ENCODE results near the gene NCOR2. TPM values are rescaled to one million over a fixed set of nuclear protein-coding genes. Genes with fewer than 3 reads are reported as not detected.

The NCOR2 gene
- polyA plus RNA-seq, 1 donor (not counting 4 experiments of a cell fraction or from before 2014, with no cell fraction given) = 4.7 TPM

DNA sequence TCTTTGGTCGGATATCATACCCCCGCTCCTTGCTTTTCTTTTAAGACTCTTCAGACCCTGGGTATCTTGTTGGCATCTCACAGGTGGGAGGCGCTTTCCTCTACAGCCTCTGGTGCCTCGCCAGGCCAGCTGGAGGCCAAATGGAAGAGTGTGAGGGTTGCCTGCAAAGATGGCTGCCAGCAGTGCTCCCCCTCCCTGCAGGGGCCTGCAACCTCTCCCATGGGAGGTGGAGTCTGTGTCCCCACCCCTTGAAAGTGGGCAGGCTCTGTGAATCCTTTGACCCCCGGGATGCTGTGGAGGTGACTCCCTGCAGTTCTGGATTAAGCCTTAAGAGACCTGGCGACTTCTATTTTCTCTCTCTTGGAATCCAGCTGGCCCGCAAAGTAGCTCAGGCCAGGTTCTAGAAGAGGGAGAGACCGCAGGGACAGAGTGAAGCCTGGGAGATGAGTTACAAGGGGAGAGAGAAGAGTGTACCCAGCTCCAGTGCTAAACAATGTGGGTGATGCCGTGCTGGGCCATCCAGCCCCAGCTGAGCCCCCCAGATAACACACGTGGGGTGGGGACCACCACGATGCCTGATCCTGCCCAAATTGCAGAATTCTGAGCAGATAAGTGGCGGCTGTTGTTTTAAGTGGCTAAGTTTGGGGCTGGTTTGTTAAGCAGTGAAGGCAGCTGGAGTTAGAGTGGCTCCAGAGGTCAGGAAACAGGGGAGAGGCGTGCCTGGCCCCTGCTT lies 37.9 kb upstream of the NCOR2 start:
- no peak for DNase-seq (ENCODE audit: low read depth, low spot score)
- H3K4me2 ChIP-seq (ENCODE audit: control insufficient read depth, extremely low read depth, insufficient read depth, low read depth, low read length) = no peak overlapping the region
- no peaks in the 10 kb centered on the region for H4K20me1 ChIP-seq (ENCODE audit: control insufficient read depth, extremely low read depth, insufficient read depth, low read length)
- no peaks in the 10 kb centered on the region for H3K79me2 ChIP-seq (ENCODE audit: control insufficient read depth, insufficient read depth, low read length)
- TF ChIP-seq, protein P1, sequence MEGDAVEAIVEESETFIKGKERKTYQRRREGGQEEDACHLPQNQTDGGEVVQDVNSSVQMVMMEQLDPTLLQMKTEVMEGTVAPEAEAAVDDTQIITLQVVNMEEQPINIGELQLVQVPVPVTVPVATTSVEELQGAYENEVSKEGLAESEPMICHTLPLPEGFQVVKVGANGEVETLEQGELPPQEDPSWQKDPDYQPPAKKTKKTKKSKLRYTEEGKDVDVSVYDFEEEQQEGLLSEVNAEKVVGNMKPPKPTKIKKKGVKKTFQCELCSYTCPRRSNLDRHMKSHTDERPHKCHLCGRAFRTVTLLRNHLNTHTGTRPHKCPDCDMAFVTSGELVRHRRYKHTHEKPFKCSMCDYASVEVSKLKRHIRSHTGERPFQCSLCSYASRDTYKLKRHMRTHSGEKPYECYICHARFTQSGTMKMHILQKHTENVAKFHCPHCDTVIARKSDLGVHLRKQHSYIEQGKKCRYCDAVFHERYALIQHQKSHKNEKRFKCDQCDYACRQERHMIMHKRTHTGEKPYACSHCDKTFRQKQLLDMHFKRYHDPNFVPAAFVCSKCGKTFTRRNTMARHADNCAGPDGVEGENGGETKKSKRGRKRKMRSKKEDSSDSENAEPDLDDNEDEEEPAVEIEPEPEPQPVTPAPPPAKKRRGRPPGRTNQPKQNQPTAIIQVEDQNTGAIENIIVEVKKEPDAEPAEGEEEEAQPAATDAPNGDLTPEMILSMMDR (optimal IDR thresholded peaks at IDR 0.05 in 1 of 3, IDR thresholded peaks at IDR 0.05 in 1 of 3, conservative IDR thresholded peaks at IDR 0.05 in 1 of 3; ENCODE audit: extremely low read depth in 1 of 3, insufficient read depth in 2 of 3, low read length in 3 of 3) = no peak
- no peak for TF ChIP-seq EZH2 (IDR thresholded peaks at IDR 0.05; ENCODE audit: low read length)
- no peaks in the 10 kb centered on the region for H3K9me1 ChIP-seq (ENCODE audit: control insufficient read depth, extremely low read depth, insufficient read depth, low read length)
- no peaks in the 10 kb centered on the region for H3K36me3 ChIP-seq (ENCODE audit: control insufficient read depth in 2 of 2, extremely low read depth in 1 of 2, insufficient read depth in 2 of 2, low read length in 2 of 2)
- dilution Hi-C loops (cut with MboI; ENCODE audit: extremely low pct_ligation_motif_present, low sequenced_read_pairs) = no loop called here
- H2AFZ ChIP-seq (ENCODE audit: control insufficient read depth, low read length) = no peak overlapping the region
- peaks cover 26% of the 10 kb centered on the region for H3K4me1 ChIP-seq (ENCODE audit: control insufficient read depth, extremely low read depth, insufficient read depth, low read length)
- no peak for FAIRE-seq
- H3K4me3 ChIP-seq (ENCODE audit: control insufficient read depth in 2 of 3, extremely low read depth in 1 of 3, insufficient read depth in 2 of 3, low read depth in 1 of 3, low read length in 3 of 3) = no peak overlapping the region
- H3K9me3 ChIP-seq (ENCODE audit: control insufficient read depth, low read depth, low read length) = no peaks in the 10 kb centered on the region
- peaks cover 4% of the 10 kb centered on the region for H3K27me3 ChIP-seq (ENCODE audit: control insufficient read depth, extremely low read depth, insufficient read depth, low read length)
- no peak overlapping the region for H3K9ac ChIP-seq (ENCODE audit: control insufficient read depth, extremely low read depth, insufficient read depth, low read length)
- H3K27ac ChIP-seq (ENCODE audit: control insufficient read depth, insufficient read depth, low read length) = no peak overlapping the region

- FAIRE-seq (no peak), DNase-seq (ENCODE audit: low read depth, low spot score) (no peak)
- H3K4me2 ChIP-seq (ENCODE audit: control insufficient read depth, extremely low read depth, insufficient read depth, low read depth, low read length) = no peak overlapping the region
- H4K20me1 ChIP-seq (ENCODE audit: control insufficient read depth, extremely low read depth, insufficient read depth, low read length) = no peaks in the 10 kb centered on the region
- no peak overlapping the region for H3K27ac ChIP-seq (ENCODE audit: control insufficient read depth, insufficient read depth, low read length)
- no peak overlapping the region for H2AFZ ChIP-seq (ENCODE audit: control insufficient read depth, low read length)
- TF ChIP-seq, protein P1 (optimal IDR thresholded peaks at IDR 0.05 in 1 of 3, IDR thresholded peaks at IDR 0.05 in 1 of 3, conservative IDR thresholded peaks at IDR 0.05 in 1 of 3; ENCODE audit: extremely low read depth in 1 of 3, insufficient read depth in 2 of 3, low read length in 3 of 3) = no peak
- no peak for TF ChIP-seq EZH2 (IDR thresholded peaks at IDR 0.05; ENCODE audit: low read length)
- H3K4me1 ChIP-seq (ENCODE audit: control insufficient read depth, extremely low read depth, insufficient read depth, low read length) = peaks cover 17% of the 10 kb centered on the region
- no peaks in the 10 kb centered on the region for H3K79me2 ChIP-seq (ENCODE audit: control insufficient read depth, insufficient read depth, low read length)
- H3K36me3 ChIP-seq (ENCODE audit: control insufficient read depth in 2 of 2, extremely low read depth in 1 of 2, insufficient read depth in 2 of 2, low read length in 2 of 2) = no peaks in the 10 kb centered on the region
- H3K9me1 ChIP-seq (ENCODE audit: control insufficient read depth, extremely low read depth, insufficient read depth, low read length) = no peaks in the 10 kb centered on the region
- H3K9me3 ChIP-seq (ENCODE audit: control insufficient read depth, low read depth, low read length) = no peaks in the 10 kb centered on the region
- H3K9ac ChIP-seq (ENCODE audit: control insufficient read depth, extremely low read depth, insufficient read depth, low read length) = no peak overlapping the region
- no peak overlapping the region for H3K4me3 ChIP-seq (ENCODE audit: control insufficient read depth in 2 of 3, extremely low read depth in 1 of 3, insufficient read depth in 2 of 3, low read depth in 1 of 3, low read length in 3 of 3)
- H3K27me3 ChIP-seq (ENCODE audit: control insufficient read depth, extremely low read depth, insufficient read depth, low read length) = no peaks in the 10 kb centered on the region
- dilution Hi-C loops (cut with MboI; ENCODE audit: extremely low pct_ligation_motif_present, low sequenced_read_pairs) = no loop called here
These were observed 36.9 kb upstream of the NCOR2 start for GRCh38 chr12:124604264-124604680.

Data from keratinocyte (primary cell).